Ovary (tissue), 3 donors: Measurements from ENCODE around the gene TRPV4.

ENCODE experiments used
- CTCF ChIP-seq, 3 donors: fragments of 450-650 bp in 2 of 3; fragments of 200-600 bp in 1 of 3; IDR thresholded peaks; one replicate each; pipeline versions ENCODE4 v1.5.1 to v1.8.0; 2016 to 2022; ENCODE audit warnings: antibody characterized with exemption in 3 of 3, mild to moderate bottlenecking in 1 of 3
- POLR2A ChIP-seq: fragments of 450-650 bp; IDR thresholded peaks from one replicate; pipeline ENCODE4 v1.6.1; 2017; ENCODE audit warnings: antibody characterized with exemption, mild to moderate bottlenecking, moderate library complexity
- donor health status: DM: no; HTN: no; CAD: no.

DNA sequence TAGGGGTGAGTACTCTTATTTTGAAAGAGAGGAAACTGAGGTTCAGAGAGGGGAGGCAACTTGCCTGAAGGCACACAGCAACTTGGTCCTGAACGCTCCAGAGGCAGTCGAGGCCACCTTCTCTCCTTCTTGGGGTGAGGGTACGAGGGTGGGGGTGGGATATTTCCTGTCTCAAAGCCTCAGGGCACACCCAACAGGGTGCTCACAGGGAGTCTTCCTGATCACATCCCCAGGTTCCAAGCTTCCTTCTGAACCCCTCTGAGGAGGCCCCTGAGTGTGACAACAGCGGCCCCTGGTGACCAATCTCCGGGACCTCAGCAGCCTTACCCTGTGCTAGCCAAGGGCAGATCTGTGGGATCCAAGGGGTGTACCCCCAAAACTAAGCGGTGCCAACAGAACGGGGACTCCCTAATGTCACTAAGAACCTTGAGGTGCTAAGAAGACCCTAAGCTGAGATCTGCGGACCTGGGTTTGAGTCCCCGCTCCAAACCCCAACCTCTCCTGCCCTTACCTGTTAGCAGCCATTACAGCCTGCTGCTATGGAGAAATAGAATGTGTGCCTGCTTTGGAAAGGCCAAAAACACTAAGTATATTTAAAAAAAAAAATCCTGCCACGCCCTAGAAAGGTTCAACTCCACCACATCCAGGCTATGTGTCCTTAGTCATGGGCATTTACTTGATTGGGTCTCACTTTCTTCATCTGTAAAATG is 57.9 kb downstream of the TRPV4 start:
- TF ChIP-seq CTCF (IDR thresholded peaks at IDR 0.05) (peak; percentile 70 to 87 (median 81)), POLR2A (peak; percentile 12)
